ENCODE results near the gene HCN1.

- TF ChIP-seq, protein P1, sequence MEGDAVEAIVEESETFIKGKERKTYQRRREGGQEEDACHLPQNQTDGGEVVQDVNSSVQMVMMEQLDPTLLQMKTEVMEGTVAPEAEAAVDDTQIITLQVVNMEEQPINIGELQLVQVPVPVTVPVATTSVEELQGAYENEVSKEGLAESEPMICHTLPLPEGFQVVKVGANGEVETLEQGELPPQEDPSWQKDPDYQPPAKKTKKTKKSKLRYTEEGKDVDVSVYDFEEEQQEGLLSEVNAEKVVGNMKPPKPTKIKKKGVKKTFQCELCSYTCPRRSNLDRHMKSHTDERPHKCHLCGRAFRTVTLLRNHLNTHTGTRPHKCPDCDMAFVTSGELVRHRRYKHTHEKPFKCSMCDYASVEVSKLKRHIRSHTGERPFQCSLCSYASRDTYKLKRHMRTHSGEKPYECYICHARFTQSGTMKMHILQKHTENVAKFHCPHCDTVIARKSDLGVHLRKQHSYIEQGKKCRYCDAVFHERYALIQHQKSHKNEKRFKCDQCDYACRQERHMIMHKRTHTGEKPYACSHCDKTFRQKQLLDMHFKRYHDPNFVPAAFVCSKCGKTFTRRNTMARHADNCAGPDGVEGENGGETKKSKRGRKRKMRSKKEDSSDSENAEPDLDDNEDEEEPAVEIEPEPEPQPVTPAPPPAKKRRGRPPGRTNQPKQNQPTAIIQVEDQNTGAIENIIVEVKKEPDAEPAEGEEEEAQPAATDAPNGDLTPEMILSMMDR (IDR thresholded peaks at IDR 0.05; ENCODE audit: insufficient read depth, low read length), result peak; percentile 13
- TF ChIP-seq GABPA (IDR thresholded peaks at IDR 0.05; ENCODE audit: low read depth), result no peak
Measured at GRCh38 chr5:45639040-45639439, 57.1 kb downstream of the HCN1 start.

Measured in HL-60 (cell line).